Endothelial cell (in vitro differentiated cells): ENCODE measurements around the gene ZNF681. TPM values are rescaled to one million over a fixed set of nuclear protein-coding genes. Genes with fewer than 3 reads are reported as not detected.

Experiments
- DNase-seq: peaks from one replicate; pipeline ENCODE4 v3.0.0; 2021; ENCODE audit warnings: low spot score
- H3K27ac Mint-ChIP-seq: one replicate; pipeline ENCODE4 v1.8.0; 2021; ENCODE audit warnings: mixed read lengths, inconsistent platforms; ENCODE audit not compliant: unreplicated experiment
- H3K27me3 Mint-ChIP-seq: one replicate; pipeline ENCODE4 v1.8.0; 2021; ENCODE audit warnings: mild to moderate bottlenecking, moderate library complexity, mixed read lengths, inconsistent platforms; ENCODE audit not compliant: unreplicated experiment
- H3K36me3 Mint-ChIP-seq: one replicate; pipeline ENCODE4 v1.8.0; 2021; ENCODE audit warnings: mild to moderate bottlenecking, low read depth, mixed read lengths, inconsistent platforms; ENCODE audit not compliant: unreplicated experiment
- H3K4me1 Mint-ChIP-seq: one replicate; pipeline ENCODE4 v1.8.0; 2021; ENCODE audit warnings: mild to moderate bottlenecking, mixed read lengths, inconsistent platforms; ENCODE audit not compliant: unreplicated experiment
- H3K4me3 Mint-ChIP-seq: one replicate; pipeline ENCODE4 v1.8.0; 2021; ENCODE audit warnings: mild to moderate bottlenecking, mixed read lengths, inconsistent platforms; ENCODE audit not compliant: unreplicated experiment
- H3K9me3 Mint-ChIP-seq: one replicate; pipeline ENCODE4 v1.8.0; 2021; ENCODE audit warnings: mixed read lengths, inconsistent platforms; ENCODE audit not compliant: unreplicated experiment
- total RNA-seq: library from RNA; stranded (reverse); fragmentation: NEBNext Ultra II Directional; extraction: Animal tissue kit (Norgen Biotek cat#: 25700); gene quantifications from one replicate; pipeline ENCODE4 v1.2.1, GENCODE V29; 2021; ENCODE audit not compliant: unreplicated experiment
- TF ChIP-seq, protein P1 (sequence below): fragments of 200-600 bp; sonication (generic); IDR thresholded peaks from one replicate; pipeline ENCODE4 v1.5.0; 2021; ENCODE audit warnings: antibody characterized with exemption; ENCODE audit not compliant: unreplicated experiment

The ZNF681 gene
- total RNA-seq, 1 donor from 2014 or later: 6.4 TPM

GRCh38 chr19:23790641-23791488 lies 32.2 kb upstream of the ZNF681 start:
- TF ChIP-seq, protein P1, sequence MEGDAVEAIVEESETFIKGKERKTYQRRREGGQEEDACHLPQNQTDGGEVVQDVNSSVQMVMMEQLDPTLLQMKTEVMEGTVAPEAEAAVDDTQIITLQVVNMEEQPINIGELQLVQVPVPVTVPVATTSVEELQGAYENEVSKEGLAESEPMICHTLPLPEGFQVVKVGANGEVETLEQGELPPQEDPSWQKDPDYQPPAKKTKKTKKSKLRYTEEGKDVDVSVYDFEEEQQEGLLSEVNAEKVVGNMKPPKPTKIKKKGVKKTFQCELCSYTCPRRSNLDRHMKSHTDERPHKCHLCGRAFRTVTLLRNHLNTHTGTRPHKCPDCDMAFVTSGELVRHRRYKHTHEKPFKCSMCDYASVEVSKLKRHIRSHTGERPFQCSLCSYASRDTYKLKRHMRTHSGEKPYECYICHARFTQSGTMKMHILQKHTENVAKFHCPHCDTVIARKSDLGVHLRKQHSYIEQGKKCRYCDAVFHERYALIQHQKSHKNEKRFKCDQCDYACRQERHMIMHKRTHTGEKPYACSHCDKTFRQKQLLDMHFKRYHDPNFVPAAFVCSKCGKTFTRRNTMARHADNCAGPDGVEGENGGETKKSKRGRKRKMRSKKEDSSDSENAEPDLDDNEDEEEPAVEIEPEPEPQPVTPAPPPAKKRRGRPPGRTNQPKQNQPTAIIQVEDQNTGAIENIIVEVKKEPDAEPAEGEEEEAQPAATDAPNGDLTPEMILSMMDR: no peak
- no peaks in the 10 kb centered on the region for H3K9me3 Mint-ChIP-seq
- peaks cover 13% of the 10 kb centered on the region for H3K4me1 Mint-ChIP-seq
- no peak overlapping the region for H3K4me3 Mint-ChIP-seq
- H3K36me3 Mint-ChIP-seq: peaks cover 4% of the 10 kb centered on the region
- H3K27ac Mint-ChIP-seq: no peak overlapping the region
- no peak for DNase-seq
- H3K27me3 Mint-ChIP-seq: no peaks in the 10 kb centered on the region

DNA sequence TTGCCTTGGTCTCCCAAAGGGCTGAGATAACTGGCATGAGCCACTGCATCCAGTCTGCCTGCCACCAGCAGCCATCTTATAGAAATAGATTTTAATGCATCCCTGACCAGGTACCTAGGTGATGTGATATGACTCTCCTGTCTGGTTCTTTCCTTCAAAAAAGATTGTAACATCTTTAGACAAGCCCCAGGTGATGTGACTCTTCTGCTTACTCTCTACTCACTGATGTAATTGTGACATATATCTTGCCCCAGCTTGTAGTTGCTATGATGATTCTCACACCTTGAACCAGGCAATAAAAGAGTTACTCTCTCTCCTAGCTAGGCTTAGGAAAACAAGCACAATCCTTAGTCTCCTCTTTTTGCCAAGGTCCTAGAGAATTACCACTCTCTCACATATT lies 30.6 kb upstream of the ZNF681 start:
- TF ChIP-seq, protein P1: no peak
- DNase-seq: no peak
- Mint-ChIP-seq H3K27me3 (no peaks in the 10 kb centered on the region), H3K36me3 (peaks cover 14% of the 10 kb centered on the region), H3K27ac (no peak overlapping the region), H3K9me3 (no peaks in the 10 kb centered on the region), H3K4me1 (peaks cover under 1% of the 10 kb centered on the region), H3K4me3 (no peak overlapping the region)

GRCh38 chr19:23788411-23788810 lies 29.7 kb upstream of the ZNF681 start:
- peaks cover 22% of the 10 kb centered on the region for H3K36me3 Mint-ChIP-seq
- no peak overlapping the region for H3K4me3 Mint-ChIP-seq
- H3K27ac Mint-ChIP-seq: no peak overlapping the region
- no peaks in the 10 kb centered on the region for H3K9me3 Mint-ChIP-seq
- DNase-seq: no peak
- TF ChIP-seq, protein P1: no peak
- no peaks in the 10 kb centered on the region for H3K4me1 Mint-ChIP-seq
- no peaks in the 10 kb centered on the region for H3K27me3 Mint-ChIP-seq

- no peaks in the 10 kb centered on the region for H3K27me3 Mint-ChIP-seq
Observed at GRCh38 chr19:23787106-23787505, 28.4 kb upstream of the ZNF681 start.

DNA sequence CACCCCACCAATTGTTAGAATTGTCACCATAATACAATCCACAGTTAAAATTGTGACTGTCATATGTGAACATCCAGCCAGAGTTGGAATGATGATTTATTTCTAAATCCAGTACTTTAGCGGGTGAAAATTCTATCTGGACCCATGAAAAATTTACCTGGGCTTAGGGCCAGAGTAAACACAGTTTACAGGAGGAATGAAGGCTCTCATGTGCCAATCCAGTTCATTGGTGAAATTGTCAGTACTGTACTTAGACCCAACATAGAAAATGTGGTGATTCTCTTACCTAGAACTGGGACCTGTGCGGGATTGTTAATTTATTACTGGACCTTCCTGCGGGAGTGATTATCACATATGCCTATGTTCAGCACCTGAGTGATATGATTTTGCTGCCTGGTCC lies 27.3 kb upstream of the ZNF681 start:
- TF ChIP-seq, protein P1: no peak
- Mint-ChIP-seq H3K27ac (no peak overlapping the region), H3K4me3 (no peak overlapping the region), H3K36me3 (peaks cover 39% of the 10 kb centered on the region), H3K27me3 (peaks cover 3% of the 10 kb centered on the region), H3K4me1 (no peaks in the 10 kb centered on the region), H3K9me3 (no peaks in the 10 kb centered on the region)
- DNase-seq: no peak

More at GRCh38 chr19:23787106-23787505, 28.4 kb upstream of the ZNF681 start:
- no peaks in the 10 kb centered on the region for H3K9me3 Mint-ChIP-seq
- TF ChIP-seq, protein P1: no peak
- no peak overlapping the region for H3K4me3 Mint-ChIP-seq
- no peak overlapping the region for H3K27ac Mint-ChIP-seq
- no peaks in the 10 kb centered on the region for H3K4me1 Mint-ChIP-seq
- no peak for DNase-seq
- H3K36me3 Mint-ChIP-seq: peaks cover 35% of the 10 kb centered on the region
